ENCODE measurements around the gene SNX9.

DNA sequence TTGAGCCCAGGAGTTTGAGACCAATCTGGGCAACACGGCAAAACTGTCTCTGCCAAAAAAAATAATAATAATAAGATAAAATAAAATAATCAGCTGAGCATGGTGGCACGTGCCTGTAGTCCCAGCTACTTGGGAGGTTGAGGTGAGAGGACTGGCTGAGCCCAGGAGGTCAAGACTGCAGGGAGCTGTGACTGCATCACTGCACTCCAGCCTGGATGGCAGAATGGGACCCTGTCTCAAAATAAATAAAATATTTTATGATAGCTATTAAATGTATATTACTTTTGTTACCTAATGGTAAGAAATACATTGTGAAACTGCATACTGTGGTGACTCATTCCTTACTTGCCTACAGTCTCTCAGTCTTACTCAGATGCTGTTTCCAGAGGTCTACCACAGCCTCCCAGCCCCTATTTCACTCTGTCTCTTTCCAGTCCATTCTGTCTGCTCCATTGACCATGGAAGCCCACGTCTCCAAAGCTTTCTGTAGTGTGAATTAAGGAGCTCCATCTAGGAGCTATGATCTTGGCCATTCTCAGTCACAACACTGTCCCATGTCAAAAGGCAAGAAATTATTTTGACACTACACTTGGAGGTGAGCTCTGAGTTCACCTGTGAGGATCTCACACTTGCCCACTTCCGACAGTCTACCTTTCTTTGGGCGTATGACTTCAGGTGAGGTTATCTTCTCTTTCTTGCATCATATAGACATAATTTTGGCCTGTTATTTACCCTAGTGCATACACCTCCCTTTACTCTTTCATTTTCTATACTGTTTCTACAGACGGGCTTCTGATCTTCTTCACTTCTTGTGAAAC lies 22.4 kb upstream of the SNX9 start:
- TF ChIP-seq, protein P1, sequence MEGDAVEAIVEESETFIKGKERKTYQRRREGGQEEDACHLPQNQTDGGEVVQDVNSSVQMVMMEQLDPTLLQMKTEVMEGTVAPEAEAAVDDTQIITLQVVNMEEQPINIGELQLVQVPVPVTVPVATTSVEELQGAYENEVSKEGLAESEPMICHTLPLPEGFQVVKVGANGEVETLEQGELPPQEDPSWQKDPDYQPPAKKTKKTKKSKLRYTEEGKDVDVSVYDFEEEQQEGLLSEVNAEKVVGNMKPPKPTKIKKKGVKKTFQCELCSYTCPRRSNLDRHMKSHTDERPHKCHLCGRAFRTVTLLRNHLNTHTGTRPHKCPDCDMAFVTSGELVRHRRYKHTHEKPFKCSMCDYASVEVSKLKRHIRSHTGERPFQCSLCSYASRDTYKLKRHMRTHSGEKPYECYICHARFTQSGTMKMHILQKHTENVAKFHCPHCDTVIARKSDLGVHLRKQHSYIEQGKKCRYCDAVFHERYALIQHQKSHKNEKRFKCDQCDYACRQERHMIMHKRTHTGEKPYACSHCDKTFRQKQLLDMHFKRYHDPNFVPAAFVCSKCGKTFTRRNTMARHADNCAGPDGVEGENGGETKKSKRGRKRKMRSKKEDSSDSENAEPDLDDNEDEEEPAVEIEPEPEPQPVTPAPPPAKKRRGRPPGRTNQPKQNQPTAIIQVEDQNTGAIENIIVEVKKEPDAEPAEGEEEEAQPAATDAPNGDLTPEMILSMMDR (IDR thresholded peaks at IDR 0.05; ENCODE audit: low read depth, low read length) = no peak
- TF ChIP-seq EZH2phosphoT487 (IDR thresholded peaks at IDR 0.05; ENCODE audit: low read depth) = no peak

Data from OCI-LY3 (cell line).